Hepatocyte (in vitro differentiated cells): ENCODE measurements around the gene TMEM255B.

ENCODE experiments used
- CTCF ChIP-seq: fragments of 200-600 bp; sonication (generic); IDR thresholded peaks from 2 replicates; pipeline ENCODE4 v1.5.1; 2016; ENCODE audit warnings: antibody characterized with exemption, mild to moderate bottlenecking; ENCODE audit not compliant: poor library complexity
- EZH2 ChIP-seq: fragments of 200-600 bp; sonication (generic); IDR thresholded peaks from 2 replicates; pipeline ENCODE4 v1.6.1; 2016; ENCODE audit warnings: antibody characterized with exemption, mild to moderate bottlenecking, borderline replicate concordance
- EZH2phosphoT487 ChIP-seq: fragments of 200-600 bp; sonication (generic); IDR thresholded peaks from one replicate; pipeline ENCODE4 v1.6.1; 2018; ENCODE audit warnings: antibody characterized with exemption, mild to moderate bottlenecking, low read depth, moderate library complexity; ENCODE audit not compliant: unreplicated experiment, severe bottlenecking

GRCh38 chr13:113794086-113794485, 35.1 kb downstream of the TMEM255B start:
- TF ChIP-seq CTCF (no peak), EZH2 (no peak), EZH2phosphoT487 (no peak)
